GM21423 (cell line): ENCODE measurements around the gene EVA1A.

ENCODE experiments used
- ATAC-seq: cut with Tn5 transposase; IDR thresholded peaks from one replicate; pipeline ENCODE4 v1.9.1; 2021; ENCODE audit warnings: mild to moderate bottlenecking, moderate library complexity; ENCODE audit not compliant: unreplicated experiment

Gene EVA1A

DNA sequence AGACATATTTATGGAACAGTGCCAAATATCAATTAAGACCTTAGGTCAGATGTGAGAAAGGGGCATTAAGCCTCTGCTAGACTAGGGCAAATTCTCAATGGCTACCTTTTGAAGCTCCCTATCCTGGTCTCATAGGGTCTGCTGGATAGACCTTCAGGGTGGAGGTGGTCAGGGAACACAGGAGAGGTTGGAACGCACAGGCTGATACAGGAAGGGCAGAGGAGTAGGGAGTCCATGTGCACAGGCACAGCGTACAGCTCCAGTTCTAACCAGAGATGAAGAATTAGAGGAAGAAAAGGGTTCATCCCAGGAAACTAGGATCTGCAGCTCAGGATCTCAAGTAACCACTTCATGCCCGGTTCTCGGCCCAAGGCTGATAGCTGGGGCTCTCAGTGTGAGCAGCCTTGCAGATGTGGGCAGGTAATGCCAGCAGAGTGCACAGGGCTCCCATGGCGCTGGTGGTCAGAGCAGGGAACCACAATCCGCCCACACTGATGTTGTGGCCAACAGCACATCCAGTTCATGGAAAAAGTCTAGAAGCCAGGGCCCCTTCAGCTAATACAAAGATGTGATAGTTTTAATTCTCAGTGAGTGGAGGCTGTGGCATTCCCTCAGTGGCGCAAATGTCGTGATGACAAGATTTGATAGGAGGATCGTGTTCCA lies 3.4 kb upstream of the EVA1A start:
- ATAC-seq: no peak

- ATAC-seq: no peak
Observed at GRCh38 chr2:75563591-75563990, 2.9 kb upstream of the EVA1A start.

DNA sequence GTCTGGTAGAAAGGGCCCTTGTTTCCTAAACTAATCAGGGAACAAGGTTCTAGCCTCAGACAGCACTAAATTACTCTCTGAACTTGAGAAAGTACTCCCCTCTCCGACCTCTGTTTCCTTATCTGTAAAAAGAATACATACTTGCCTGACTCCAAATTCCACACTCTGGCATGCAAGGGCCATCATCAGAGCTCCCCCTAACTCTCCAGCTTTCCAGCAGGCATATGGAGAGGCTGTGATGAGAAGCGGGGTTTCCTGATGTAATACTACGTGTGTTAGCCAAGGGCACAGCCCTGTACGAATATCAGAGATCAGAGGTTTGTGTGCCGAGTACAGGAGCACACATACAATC lies 1.8 kb upstream of the EVA1A start:
- no peak for ATAC-seq

GRCh38 chr2:75561566-75562512 lies 1.1 kb upstream of the EVA1A start:
- ATAC-seq: no peak

GRCh38 chr2:75560022-75560767 lies 544 bp downstream of the EVA1A start:
- no peak for ATAC-seq

GRCh38 chr2:75559680-75560021 lies 1.1 kb downstream of the EVA1A start:
- ATAC-seq: no peak

GRCh38 chr2:75558786-75559679 lies 1.7 kb downstream of the EVA1A start:
- ATAC-seq: no peak

DNA sequence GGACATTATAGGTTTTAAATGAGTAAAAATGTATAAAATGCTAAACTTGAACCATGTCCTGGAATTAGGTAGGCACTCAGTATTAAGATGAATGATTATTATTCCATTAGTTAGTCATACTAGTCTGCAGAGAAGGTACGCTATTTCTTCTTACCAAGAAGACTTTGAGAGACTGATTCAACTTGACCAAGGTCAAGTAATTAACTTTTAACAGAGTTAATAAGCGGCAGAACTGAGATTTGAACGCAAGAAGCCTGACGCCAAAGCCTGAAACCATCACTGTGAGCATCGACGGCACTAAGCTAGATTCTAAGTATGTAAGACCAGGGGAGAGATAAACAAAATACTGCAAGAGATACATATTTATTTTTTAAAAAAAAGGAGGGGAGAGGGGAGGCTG lies 2.6 kb downstream of the EVA1A start:
- no peak for ATAC-seq

DNA sequence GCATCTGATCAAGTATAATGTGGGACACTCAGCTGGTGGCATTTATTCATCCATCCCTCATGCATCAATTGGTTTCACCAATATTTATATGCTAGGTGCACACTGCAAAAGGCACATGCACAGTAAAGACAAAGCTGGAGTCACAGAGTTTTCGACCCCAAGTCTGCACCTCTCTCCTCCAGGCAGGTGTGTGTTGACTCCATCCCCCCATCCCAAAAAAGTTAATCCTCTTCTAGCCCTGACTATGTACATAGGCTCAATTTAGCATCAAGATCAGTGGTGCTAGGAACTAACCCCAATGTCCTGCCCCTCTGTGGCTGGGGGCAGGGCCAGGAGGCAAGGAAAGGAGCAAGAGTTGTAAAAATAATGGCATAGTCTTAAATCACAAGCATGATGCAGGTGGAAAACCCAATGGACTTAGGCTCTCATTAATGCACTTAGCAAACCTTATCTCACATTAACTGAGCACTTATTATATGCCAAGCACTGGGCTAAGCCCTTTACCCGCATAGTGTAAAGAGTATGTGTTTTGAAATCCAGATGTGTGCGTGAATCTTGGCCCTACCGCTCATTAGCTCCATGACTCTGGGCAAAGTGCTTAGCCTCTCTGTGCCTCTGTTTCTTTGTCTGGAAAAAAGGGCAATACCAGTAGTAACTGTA lies 3.1 kb downstream of the EVA1A start:
- no peak for ATAC-seq

GRCh38 chr2:75556679-75557366 lies 3.9 kb downstream of the EVA1A start:
- no peak for ATAC-seq

DNA sequence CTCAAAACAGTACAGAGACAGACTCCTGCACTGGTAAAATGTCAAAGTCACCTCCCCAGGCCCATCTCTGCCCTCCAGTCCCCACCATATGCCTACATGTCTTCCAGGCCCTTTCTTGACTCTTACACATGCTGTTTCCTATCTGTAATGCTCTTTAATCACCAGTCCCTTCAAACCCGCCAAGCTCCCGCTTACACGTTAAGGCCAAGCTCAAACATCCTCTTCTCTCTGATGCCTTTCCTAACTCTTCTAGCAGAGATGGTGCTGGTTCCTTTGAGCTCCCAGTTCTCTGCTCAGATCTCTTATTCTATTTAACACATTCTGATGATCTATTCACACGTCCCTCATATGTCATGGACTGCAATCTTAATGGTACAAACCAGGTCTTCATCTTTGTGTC lies 5.0 kb downstream of the EVA1A start:
- ATAC-seq: no peak

DNA sequence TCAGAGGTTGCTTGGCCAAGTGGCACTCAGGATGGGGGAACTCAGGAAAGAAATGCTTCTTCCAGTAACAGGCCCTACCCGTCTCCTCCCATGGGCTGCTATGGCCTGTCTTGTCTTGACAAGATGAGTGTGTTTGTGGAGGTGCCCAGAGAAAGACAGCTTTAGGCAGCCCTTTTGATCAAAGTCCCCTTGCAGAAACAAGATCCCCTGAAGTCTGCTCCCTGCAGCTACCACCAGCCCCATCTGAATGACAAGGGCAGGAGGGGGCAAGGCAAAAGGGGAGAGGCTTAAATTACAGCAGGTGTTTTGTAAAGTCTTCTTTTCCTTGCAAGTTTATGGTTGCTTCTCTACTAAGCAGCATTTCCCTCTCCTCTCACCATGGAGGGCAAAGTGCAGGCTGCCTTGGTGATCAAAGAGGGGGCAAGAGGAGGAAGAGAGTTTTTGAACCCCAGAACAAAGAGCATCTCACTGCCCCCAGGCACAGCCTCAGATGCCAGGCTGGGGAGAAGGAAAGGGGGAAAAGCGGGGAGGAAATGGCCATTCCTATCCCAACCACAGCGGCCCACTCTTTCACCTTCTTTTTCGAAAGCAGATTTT lies 6.7 kb downstream of the EVA1A start:
- no peak for ATAC-seq

DNA sequence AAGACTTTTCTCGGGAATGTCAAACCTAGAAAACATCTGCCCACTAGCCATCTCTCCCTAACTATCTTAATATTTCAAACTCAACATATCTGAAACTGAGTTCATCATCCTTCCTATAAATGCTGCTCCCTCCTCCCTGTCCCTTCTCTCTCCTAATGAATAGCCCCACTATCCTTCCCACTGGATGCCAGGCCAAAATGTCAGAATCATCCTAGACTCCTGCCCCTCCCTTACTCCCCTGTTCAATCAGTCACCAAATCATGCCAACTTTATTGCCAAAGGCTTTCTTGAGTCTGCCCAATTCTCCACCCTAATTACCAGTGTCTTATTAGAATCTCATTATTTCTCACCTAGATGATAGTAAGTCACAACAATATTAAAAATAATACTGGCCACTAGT lies 8.5 kb downstream of the EVA1A start:
- ATAC-seq: no peak

- ATAC-seq: no peak
Observed at GRCh38 chr2:75551434-75551833, 9.3 kb downstream of the EVA1A start.

- no peak for ATAC-seq
Observed at GRCh38 chr2:75549401-75550253, 11.1 kb downstream of the EVA1A start.

DNA sequence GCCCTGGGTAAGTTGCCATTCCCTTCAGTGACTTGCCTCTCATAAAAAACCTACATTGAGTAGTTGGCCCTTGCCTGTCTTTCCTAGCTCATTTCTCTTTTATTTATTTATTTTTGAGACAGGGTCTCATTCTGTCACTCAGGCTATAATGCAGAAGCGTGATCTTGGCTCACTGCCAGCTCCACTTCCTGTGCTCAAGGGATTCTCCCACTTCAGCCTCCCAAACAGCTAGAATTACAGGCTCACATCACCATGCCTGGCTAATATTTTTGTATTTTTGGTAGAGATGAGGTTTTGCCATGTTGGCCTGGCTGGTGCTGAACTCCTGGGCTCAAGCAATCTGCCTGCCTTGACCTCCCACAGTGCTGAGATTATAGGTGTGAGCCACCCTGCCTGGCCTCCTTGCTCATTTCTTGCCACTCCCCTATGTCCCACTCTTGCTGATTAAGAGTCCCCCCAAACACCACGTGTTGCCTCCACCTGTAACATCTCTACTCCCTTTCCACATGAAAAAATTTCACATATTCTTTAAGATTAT lies 12.6 kb downstream of the EVA1A start:
- no peak for ATAC-seq

- no peak for ATAC-seq
Observed at GRCh38 chr2:75547345-75548035, 13.2 kb downstream of the EVA1A start.
